HG03066 (cell line): ENCODE measurements around the gene MGAT4A.

ENCODE experiments used
- ATAC-seq: cut with Tn5 transposase; IDR thresholded peaks from one replicate; pipeline ENCODE4 v1.9.1; 2021; ENCODE audit warnings: low read depth; ENCODE audit not compliant: unreplicated experiment

The MGAT4A gene

GRCh38 chr2:98704499-98705332 is 26.2 kb downstream of the MGAT4A start:
- no peak for ATAC-seq

GRCh38 chr2:98703738-98704137 is 27.2 kb downstream of the MGAT4A start:
- no peak for ATAC-seq

- no peak for ATAC-seq
Observed at GRCh38 chr2:98702858-98703620, 27.9 kb downstream of the MGAT4A start.

- no peak for ATAC-seq
Observed at GRCh38 chr2:98702127-98702802, 28.7 kb downstream of the MGAT4A start.

- no peak for ATAC-seq
Observed at GRCh38 chr2:98701230-98701629, 29.7 kb downstream of the MGAT4A start.

- no peak for ATAC-seq
Observed at GRCh38 chr2:98698896-98699295, 32.0 kb downstream of the MGAT4A start.

GRCh38 chr2:98697651-98698337 is 33.1 kb downstream of the MGAT4A start:
- no peak for ATAC-seq

GRCh38 chr2:98696200-98696599 is 34.7 kb downstream of the MGAT4A start:
- ATAC-seq = no peak

GRCh38 chr2:98695255-98695654 is 35.7 kb downstream of the MGAT4A start:
- no peak for ATAC-seq

GRCh38 chr2:98693477-98693876 is 37.5 kb downstream of the MGAT4A start:
- ATAC-seq = no peak

GRCh38 chr2:98692090-98693054 is 38.6 kb downstream of the MGAT4A start:
- ATAC-seq = no peak

- no peak for ATAC-seq
Observed at GRCh38 chr2:98691303-98691702, 39.6 kb downstream of the MGAT4A start.

GRCh38 chr2:98685930-98686887 is 44.7 kb downstream of the MGAT4A start:
- ATAC-seq = no peak

- ATAC-seq = no peak
Observed at GRCh38 chr2:98683728-98684127, 47.2 kb downstream of the MGAT4A start.

- ATAC-seq = no peak
Observed at GRCh38 chr2:98676742-98677141, 54.2 kb downstream of the MGAT4A start.

GRCh38 chr2:98674233-98674964 is 56.5 kb downstream of the MGAT4A start:
- no peak for ATAC-seq

- no peak for ATAC-seq
Observed at GRCh38 chr2:98669675-98670074, 61.3 kb downstream of the MGAT4A start.

GRCh38 chr2:98665677-98666076 is 65.3 kb downstream of the MGAT4A start:
- no peak for ATAC-seq
